ENCODE results near the gene EHHADH.

The EHHADH gene

GRCh38 chr3:185251272-185251671 is 2.6 kb downstream of the EHHADH start:
- Histone ChIP-seq H3K4me1 (ENCODE audit: control insufficient read depth, insufficient read depth, low read depth, low read length) (peaks cover 3% of the 10 kb centered on the region), H3K14ac (ENCODE audit: low read length in 2 of 2) (no peak overlapping the region), H3K4me2 (ENCODE audit: low read length, poor library complexity, severe bottlenecking) (no peak overlapping the region), H2BK15ac (ENCODE audit: low read depth, poor library complexity, severe bottlenecking) (no peak overlapping the region), H3K27me3 (ENCODE audit: control insufficient read depth in 1 of 2, insufficient read depth in 1 of 2, low read length in 2 of 2) (no peaks in the 10 kb centered on the region), H3K4ac (ENCODE audit: low read depth in 1 of 2, low read length in 2 of 2) (no peak overlapping the region), H3K18ac (ENCODE audit: low read depth in 1 of 2, low read length in 2 of 2) (no peak overlapping the region), H2BK12ac (ENCODE audit: low read length in 2 of 2) (no peak overlapping the region), H3K36me3 (ENCODE audit: control insufficient read depth in 1 of 2, insufficient read depth in 2 of 2, low read depth in 1 of 2, low read length in 2 of 2) (peaks cover 0 to 5% of the 10 kb centered on the region in 2 experiments), H3K9ac (ENCODE audit: low read length) (no peak overlapping the region), H2AFZ (ENCODE audit: low read depth, low read length) (no peak overlapping the region), H2BK5ac (ENCODE audit: low read depth, low read length, poor library complexity, severe bottlenecking) (no peak overlapping the region), H3K4me3 (ENCODE audit: insufficient read depth in 1 of 2, low read depth in 1 of 2, low read length in 2 of 2) (no peak overlapping the region), H3K9me3 (ENCODE audit: control insufficient read depth, low read length) (no peaks in the 10 kb centered on the region), H3K23ac (ENCODE audit: low read length in 2 of 2) (no peak overlapping the region), H3K27ac (ENCODE audit: low read length, poor library complexity, severe bottlenecking) (peak overlapping the region; percentile 86), H2BK120ac (ENCODE audit: low read depth, low read length) (no peak overlapping the region), H2AK5ac (ENCODE audit: low read length, severe bottlenecking) (peak overlapping the region; percentile 78), H3K79me1 (replicated peaks; ENCODE audit: low read length, poor library complexity, severe bottlenecking) (no peaks in the 10 kb centered on the region), H4K8ac (ENCODE audit: low read length) (no peak overlapping the region), H4K91ac (ENCODE audit: low read length) (no peak overlapping the region)
- DNase-seq = no peak
- 81% methylated on average over 5 of the region's 5 CpGs for WGBS

GRCh38 chr3:185250653-185251052 is 3.2 kb downstream of the EHHADH start:
- Histone ChIP-seq H4K8ac (ENCODE audit: low read length) (no peak overlapping the region), H3K36me3 (ENCODE audit: control insufficient read depth in 1 of 2, insufficient read depth in 2 of 2, low read depth in 1 of 2, low read length in 2 of 2) (peaks cover 0 to 5% of the 10 kb centered on the region in 2 experiments), H3K27ac (ENCODE audit: low read length, poor library complexity, severe bottlenecking) (peak overlapping the region; percentile 86), H3K4me2 (ENCODE audit: low read length, poor library complexity, severe bottlenecking) (no peak overlapping the region), H3K18ac (ENCODE audit: low read depth in 1 of 2, low read length in 2 of 2) (no peak overlapping the region), H3K9ac (ENCODE audit: low read length) (no peak overlapping the region), H3K79me1 (replicated peaks; ENCODE audit: low read length, poor library complexity, severe bottlenecking) (no peaks in the 10 kb centered on the region), H2BK120ac (ENCODE audit: low read depth, low read length) (no peak overlapping the region), H2BK15ac (ENCODE audit: low read depth, poor library complexity, severe bottlenecking) (no peak overlapping the region), H2BK5ac (ENCODE audit: low read depth, low read length, poor library complexity, severe bottlenecking) (no peak overlapping the region), H3K4ac (ENCODE audit: low read depth in 1 of 2, low read length in 2 of 2) (no peak overlapping the region), H3K9me3 (ENCODE audit: control insufficient read depth, low read length) (no peaks in the 10 kb centered on the region), H2BK12ac (ENCODE audit: low read length in 2 of 2) (no peak overlapping the region), H3K27me3 (ENCODE audit: control insufficient read depth in 1 of 2, insufficient read depth in 1 of 2, low read length in 2 of 2) (no peaks in the 10 kb centered on the region), H3K23ac (ENCODE audit: low read length in 2 of 2) (no peak overlapping the region), H4K91ac (ENCODE audit: low read length) (no peak overlapping the region), H3K4me3 (ENCODE audit: insufficient read depth in 1 of 2, low read depth in 1 of 2, low read length in 2 of 2) (no peak overlapping the region), H3K4me1 (ENCODE audit: control insufficient read depth, insufficient read depth, low read depth, low read length) (peaks cover 3% of the 10 kb centered on the region), H2AFZ (ENCODE audit: low read depth, low read length) (no peak overlapping the region), H3K14ac (ENCODE audit: low read length in 2 of 2) (no peak overlapping the region), H2AK5ac (ENCODE audit: low read length, severe bottlenecking) (no peak overlapping the region)
- WGBS = no CpG with 5 or more reads among the region's 1 CpG
- no peak for DNase-seq

GRCh38 chr3:185250247-185250646 is 3.6 kb downstream of the EHHADH start:
- no peak for DNase-seq
- Histone ChIP-seq H4K8ac (ENCODE audit: low read length) (no peak overlapping the region), H3K23ac (ENCODE audit: low read length in 2 of 2) (no peak overlapping the region), H2AFZ (ENCODE audit: low read depth, low read length) (no peak overlapping the region), H3K27me3 (ENCODE audit: control insufficient read depth in 1 of 2, insufficient read depth in 1 of 2, low read length in 2 of 2) (no peaks in the 10 kb centered on the region), H2BK12ac (ENCODE audit: low read length in 2 of 2) (no peak overlapping the region), H2BK120ac (ENCODE audit: low read depth, low read length) (no peak overlapping the region), H3K79me1 (replicated peaks; ENCODE audit: low read length, poor library complexity, severe bottlenecking) (no peaks in the 10 kb centered on the region), H3K14ac (ENCODE audit: low read length in 2 of 2) (no peak overlapping the region), H2BK5ac (ENCODE audit: low read depth, low read length, poor library complexity, severe bottlenecking) (no peak overlapping the region), H3K27ac (ENCODE audit: low read length, poor library complexity, severe bottlenecking) (peak overlapping the region; percentile 88), H3K9me3 (ENCODE audit: control insufficient read depth, low read length) (no peaks in the 10 kb centered on the region), H2AK5ac (ENCODE audit: low read length, severe bottlenecking) (no peak overlapping the region), H4K91ac (ENCODE audit: low read length) (no peak overlapping the region), H3K4me2 (ENCODE audit: low read length, poor library complexity, severe bottlenecking) (no peak overlapping the region), H3K4ac (ENCODE audit: low read depth in 1 of 2, low read length in 2 of 2) (no peak overlapping the region), H3K36me3 (ENCODE audit: control insufficient read depth in 1 of 2, insufficient read depth in 2 of 2, low read depth in 1 of 2, low read length in 2 of 2) (peaks cover 0 to 5% of the 10 kb centered on the region in 2 experiments), H3K4me1 (ENCODE audit: control insufficient read depth, insufficient read depth, low read depth, low read length) (peaks cover 3% of the 10 kb centered on the region), H3K4me3 (ENCODE audit: insufficient read depth in 1 of 2, low read depth in 1 of 2, low read length in 2 of 2) (no peak overlapping the region), H3K9ac (ENCODE audit: low read length) (no peak overlapping the region), H3K18ac (ENCODE audit: low read depth in 1 of 2, low read length in 2 of 2) (no peak overlapping the region), H2BK15ac (ENCODE audit: low read depth, poor library complexity, severe bottlenecking) (no peak overlapping the region)

GRCh38 chr3:185242642-185243041 is 11.2 kb downstream of the EHHADH start:
- no peak overlapping the region for H3K9ac ChIP-seq (ENCODE audit: low read length)
- H4K91ac ChIP-seq (ENCODE audit: low read length) = no peak overlapping the region
- H3K4ac ChIP-seq (ENCODE audit: low read depth in 1 of 2, low read length in 2 of 2) = no peak overlapping the region
- H3K23ac ChIP-seq (ENCODE audit: low read length in 2 of 2) = no peak overlapping the region
- no peak overlapping the region for H4K8ac ChIP-seq (ENCODE audit: low read length)
- no peak overlapping the region for H2BK5ac ChIP-seq (ENCODE audit: low read depth, low read length, poor library complexity, severe bottlenecking)
- no peak overlapping the region for H3K14ac ChIP-seq (ENCODE audit: low read length in 2 of 2)
- no peak overlapping the region for H2BK120ac ChIP-seq (ENCODE audit: low read depth, low read length)
- H3K9me3 ChIP-seq (ENCODE audit: control insufficient read depth, low read length) = peaks cover 29% of the 10 kb centered on the region
- H3K4me1 ChIP-seq (ENCODE audit: control insufficient read depth, insufficient read depth, low read depth, low read length) = no peaks in the 10 kb centered on the region
- H3K18ac ChIP-seq (ENCODE audit: low read depth in 1 of 2, low read length in 2 of 2) = no peak overlapping the region
- no peak overlapping the region for H3K4me3 ChIP-seq (ENCODE audit: insufficient read depth in 1 of 2, low read depth in 1 of 2, low read length in 2 of 2)
- no peak overlapping the region for H2AFZ ChIP-seq (ENCODE audit: low read depth, low read length)
- H2BK15ac ChIP-seq (ENCODE audit: low read depth, poor library complexity, severe bottlenecking) = no peak overlapping the region
- H3K27ac ChIP-seq (ENCODE audit: low read length, poor library complexity, severe bottlenecking) = no peak overlapping the region
- H3K4me2 ChIP-seq (ENCODE audit: low read length, poor library complexity, severe bottlenecking) = no peak overlapping the region
- H3K36me3 ChIP-seq (ENCODE audit: control insufficient read depth in 1 of 2, insufficient read depth in 2 of 2, low read depth in 1 of 2, low read length in 2 of 2) = no peaks in the 10 kb centered on the region
- 57% methylated on average over 3 of the region's 3 CpGs for WGBS
- DNase-seq = no peak
- no peaks in the 10 kb centered on the region for H3K27me3 ChIP-seq (ENCODE audit: control insufficient read depth in 1 of 2, insufficient read depth in 1 of 2, low read length in 2 of 2)
- no peak overlapping the region for H2BK12ac ChIP-seq (ENCODE audit: low read length in 2 of 2)
- no peaks in the 10 kb centered on the region for H3K79me1 ChIP-seq (replicated peaks; ENCODE audit: low read length, poor library complexity, severe bottlenecking)
- H2AK5ac ChIP-seq (ENCODE audit: low read length, severe bottlenecking) = no peak overlapping the region

Data from mesenchymal stem cell (in vitro differentiated cells and primary cell).